Fibroblast of lung (primary cell): Measurements from ENCODE around the gene RPH3AL. TPM values are rescaled to one million over a fixed set of nuclear protein-coding genes. Genes with fewer than 3 reads are reported as not detected.

Experiments
- DNase-seq, 2 donors: peaks; one replicate each; pipeline versions ENCODE4 v3.0.0 to v3.0.0-alpha.2; 2010; ENCODE audit warnings: low read depth in 2 of 2
- H2AFZ ChIP-seq: 2 replicates; pipeline ENCODE4 v1.5.1; 2012; ENCODE audit warnings: low read length, control low read depth, inconsistent platforms
- H3K27ac ChIP-seq: 2 replicates; pipeline ENCODE4 v1.5.1; 2011; ENCODE audit warnings: low read length, control low read depth; ENCODE audit not compliant: insufficient read depth
- H3K27me3 ChIP-seq: 2 replicates; pipeline ENCODE4 v1.5.1; 2011; ENCODE audit warnings: mild to moderate bottlenecking, low read length; ENCODE audit not compliant: control insufficient read depth, insufficient read depth
- H3K36me3 ChIP-seq: 2 replicates; pipeline ENCODE4 v1.5.1; 2011; ENCODE audit warnings: low read length; ENCODE audit not compliant: control insufficient read depth, insufficient read depth
- H3K4me1 ChIP-seq: 2 replicates; pipeline ENCODE4 v1.5.1; 2011; ENCODE audit warnings: low read length; ENCODE audit not compliant: control insufficient read depth, insufficient read depth; ENCODE audit errors: extremely low read depth
- H3K4me2 ChIP-seq: 2 replicates; pipeline ENCODE4 v1.5.1; 2011; ENCODE audit warnings: low read length, control low read depth; ENCODE audit not compliant: insufficient read depth; ENCODE audit errors: extremely low read depth
- H3K4me3 ChIP-seq, 4 experiments: fragments of 200-600 bp in 1 of 4; sonication (generic) in 1 of 4; replicated peaks in 1 of 4; 2 replicates each; pipeline ENCODE4 v1.5.1; 2011 to 2016; ENCODE audit warnings: low read length in 4 of 4, low read depth in 3 of 4, mild to moderate bottlenecking in 3 of 4, control low read depth in 2 of 4, inconsistent platforms in 1 of 4, mixed read lengths in 1 of 4; ENCODE audit not compliant: insufficient read depth in 1 of 4; ENCODE audit errors: control extremely low read depth in 1 of 4
- H3K79me2 ChIP-seq: 2 replicates; pipeline ENCODE4 v1.5.1; 2012; ENCODE audit warnings: mild to moderate bottlenecking, low read length, inconsistent platforms; ENCODE audit not compliant: control insufficient read depth, insufficient read depth
- H3K9ac ChIP-seq: 2 replicates; pipeline ENCODE4 v1.5.1; 2011; ENCODE audit warnings: mild to moderate bottlenecking, low read length, control low read depth; ENCODE audit not compliant: insufficient read depth
- H3K9me3 ChIP-seq: 2 replicates; pipeline ENCODE4 v1.5.1; 2012; ENCODE audit warnings: low read depth, low read length; ENCODE audit not compliant: control insufficient read depth, insufficient read depth
- H4K20me1 ChIP-seq: 2 replicates; pipeline ENCODE4 v1.5.1; 2011; ENCODE audit warnings: low read length; ENCODE audit not compliant: control insufficient read depth, insufficient read depth; ENCODE audit errors: extremely low read depth
- EZH2 ChIP-seq: IDR thresholded peaks from 2 replicates; pipeline ENCODE4 v1.5.1; 2012; ENCODE audit warnings: low read length, control low read depth, mild to moderate bottlenecking; ENCODE audit errors: missing control alignments
- polyA plus RNA-seq, 2 donors: library from polyadenylated mRNA; depleted of rRNA in 1 of 2; stranded (reverse) in 1 of 2; unstranded in 1 of 2; fragments of >200 nt; gene quantifications; 2 replicates each; pipeline ENCODE4 v1.2.1, GENCODE V29; 2011 to 2012; ENCODE audit warnings: missing spikeins in 1 of 2
- total RNA-seq: library from RNA; depleted of rRNA; stranded (reverse); fragments of >200 nt; gene quantifications from 2 replicates; pipeline ENCODE4 v1.2.1, GENCODE V29; 2014
- TF ChIP-seq, protein P1 (sequence below), 2 donors: IDR thresholded peaks in 1 of 2; conservative IDR thresholded peaks in 1 of 2; 1 replicate in 1 of 2; 2 replicates in 1 of 2; pipeline ENCODE4 v1.5.1; 2011 to 2012; ENCODE audit warnings: low read length in 2 of 2, control low read depth in 1 of 2, inconsistent platforms in 1 of 2, low read depth in 1 of 2, mild to moderate bottlenecking in 1 of 2

RPH3AL gene
- total and polyA plus RNA-seq, 2 donors (not counting 1 experiment from before 2014, with no cell fraction given) = 0.49 to 3.0 TPM

DNA sequence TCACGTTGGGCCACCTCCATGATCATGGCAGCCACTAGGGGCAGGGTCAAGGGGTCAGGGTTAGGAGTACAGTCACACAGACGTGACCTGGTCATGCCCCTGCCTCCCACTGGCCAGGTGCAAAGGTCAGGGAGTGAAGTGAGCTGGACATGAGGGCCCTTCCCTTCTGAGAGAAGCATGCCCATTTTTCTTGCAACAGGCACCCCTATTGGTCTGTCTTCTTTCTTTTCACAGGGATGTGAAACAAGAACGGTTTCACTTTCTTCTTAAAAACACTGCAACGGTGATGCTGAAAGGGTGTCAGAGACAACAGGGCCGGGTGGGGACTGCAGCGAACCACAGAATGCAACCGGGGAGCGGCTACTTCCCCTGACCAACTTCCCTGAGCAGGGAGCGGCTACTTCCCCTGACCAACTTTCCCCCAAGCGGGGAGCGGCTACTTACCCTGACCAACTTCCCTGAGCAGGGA, 119.1 kb downstream of the RPH3AL start:
- no peak for DNase-seq

DNA sequence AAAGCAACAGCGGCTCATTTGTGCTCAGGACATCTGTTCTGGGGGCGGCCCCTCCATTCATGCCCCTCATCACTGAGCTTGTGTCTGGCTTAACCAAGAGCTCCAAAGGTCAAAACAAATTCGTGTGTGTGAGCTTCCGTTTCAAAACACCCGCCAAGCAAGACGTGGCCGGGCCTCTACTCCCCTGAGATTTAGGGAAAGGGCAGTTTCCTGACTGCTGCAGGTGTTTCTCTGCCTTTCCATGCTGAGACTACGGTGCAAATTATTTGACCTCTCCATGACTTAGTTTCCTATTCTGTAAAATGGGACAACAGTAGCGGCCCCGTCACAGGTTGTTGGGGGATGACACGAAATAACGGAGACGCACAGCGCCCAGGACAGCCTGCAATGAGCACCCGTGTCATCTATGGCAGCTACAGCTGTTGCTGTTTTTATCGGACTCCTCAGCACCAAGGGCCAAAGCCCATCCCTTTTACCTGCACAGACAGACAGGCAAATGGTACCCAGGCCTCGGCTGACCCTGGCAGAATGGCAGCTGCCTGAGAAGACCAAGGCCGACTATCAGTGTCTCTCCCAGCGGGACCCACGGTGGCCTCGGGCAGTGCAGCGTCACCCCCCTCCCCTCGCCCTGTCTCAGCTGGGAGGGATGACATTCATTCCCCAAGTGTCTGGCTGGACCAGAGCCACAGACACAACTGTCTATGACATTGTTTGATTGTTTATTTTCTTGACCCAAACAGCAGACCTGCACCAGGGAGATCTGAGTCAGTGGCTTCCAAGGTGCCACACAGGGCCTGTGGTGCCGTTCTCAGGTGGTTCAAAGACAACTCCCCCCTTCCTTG, 120.4 kb downstream of the RPH3AL start:
- Histone ChIP-seq H3K4me3 (no peak overlapping the region), H4K20me1 (no peaks in the 10 kb centered on the region), H3K36me3 (no peaks in the 10 kb centered on the region), H3K9me3 (no peaks in the 10 kb centered on the region), H3K79me2 (no peaks in the 10 kb centered on the region), H3K4me2 (no peak overlapping the region), H3K27me3 (no peaks in the 10 kb centered on the region), H3K4me1 (no peaks in the 10 kb centered on the region), H2AFZ (no peak overlapping the region), H3K9ac (no peak overlapping the region), H3K27ac (no peak overlapping the region)
- no peak for DNase-seq
- TF ChIP-seq EZH2 = no peak
- TF ChIP-seq, protein P1, sequence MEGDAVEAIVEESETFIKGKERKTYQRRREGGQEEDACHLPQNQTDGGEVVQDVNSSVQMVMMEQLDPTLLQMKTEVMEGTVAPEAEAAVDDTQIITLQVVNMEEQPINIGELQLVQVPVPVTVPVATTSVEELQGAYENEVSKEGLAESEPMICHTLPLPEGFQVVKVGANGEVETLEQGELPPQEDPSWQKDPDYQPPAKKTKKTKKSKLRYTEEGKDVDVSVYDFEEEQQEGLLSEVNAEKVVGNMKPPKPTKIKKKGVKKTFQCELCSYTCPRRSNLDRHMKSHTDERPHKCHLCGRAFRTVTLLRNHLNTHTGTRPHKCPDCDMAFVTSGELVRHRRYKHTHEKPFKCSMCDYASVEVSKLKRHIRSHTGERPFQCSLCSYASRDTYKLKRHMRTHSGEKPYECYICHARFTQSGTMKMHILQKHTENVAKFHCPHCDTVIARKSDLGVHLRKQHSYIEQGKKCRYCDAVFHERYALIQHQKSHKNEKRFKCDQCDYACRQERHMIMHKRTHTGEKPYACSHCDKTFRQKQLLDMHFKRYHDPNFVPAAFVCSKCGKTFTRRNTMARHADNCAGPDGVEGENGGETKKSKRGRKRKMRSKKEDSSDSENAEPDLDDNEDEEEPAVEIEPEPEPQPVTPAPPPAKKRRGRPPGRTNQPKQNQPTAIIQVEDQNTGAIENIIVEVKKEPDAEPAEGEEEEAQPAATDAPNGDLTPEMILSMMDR (conservative IDR thresholded peaks at IDR 0.05 in 1 of 2, IDR thresholded peaks at IDR 0.05 in 1 of 2; ENCODE audit: low read depth in 1 of 2, low read length in 2 of 2) = no peak

More for the DNA sequence above, 119.1 kb downstream of the RPH3AL start:
- no peak overlapping the region for H3K4me2 ChIP-seq
- H3K4me3 ChIP-seq = no peak overlapping the region
- no peaks in the 10 kb centered on the region for H3K79me2 ChIP-seq
- H3K27me3 ChIP-seq = no peaks in the 10 kb centered on the region
- no peaks in the 10 kb centered on the region for H3K4me1 ChIP-seq
- no peak overlapping the region for H3K27ac ChIP-seq
- H3K9me3 ChIP-seq = no peaks in the 10 kb centered on the region
- TF ChIP-seq EZH2 = no peak
- TF ChIP-seq, protein P1 (conservative IDR thresholded peaks at IDR 0.05 in 1 of 2, IDR thresholded peaks at IDR 0.05 in 1 of 2; ENCODE audit: low read depth in 1 of 2, low read length in 2 of 2) = no peak
- H3K9ac ChIP-seq = no peak overlapping the region
- no peaks in the 10 kb centered on the region for H4K20me1 ChIP-seq
- no peak overlapping the region for H2AFZ ChIP-seq
- no peaks in the 10 kb centered on the region for H3K36me3 ChIP-seq

- Histone ChIP-seq H3K27me3 (no peaks in the 10 kb centered on the region), H3K4me2 (no peak overlapping the region), H3K79me2 (no peaks in the 10 kb centered on the region), H2AFZ (no peak overlapping the region), H3K27ac (no peak overlapping the region), H3K36me3 (no peaks in the 10 kb centered on the region), H3K4me3 (no peak overlapping the region), H3K4me1 (no peaks in the 10 kb centered on the region), H4K20me1 (no peaks in the 10 kb centered on the region), H3K9me3 (no peaks in the 10 kb centered on the region), H3K9ac (no peak overlapping the region)
- DNase-seq = no peak
- TF ChIP-seq EZH2 = no peak
- TF ChIP-seq, protein P1 (conservative IDR thresholded peaks at IDR 0.05 in 1 of 2, IDR thresholded peaks at IDR 0.05 in 1 of 2; ENCODE audit: low read depth in 1 of 2, low read length in 2 of 2) = no peak
Measured at GRCh38 chr17:231191-231965, 121.2 kb downstream of the RPH3AL start.
